PC-3 (cell line): Measurements from ENCODE around the gene ADAT1. TPM values are rescaled to one million over a fixed set of nuclear protein-coding genes. Genes with fewer than 3 reads are reported as not detected.
A peak's percentile ranks its signal among the peaks of the same experiment; 100 is the strongest.

Experiments used
- ATAC-seq: fragments of 200-7000 bp; cut with Tn5 transposase; 2 replicates; pipeline ENCODE4 v1.9.1; 2020; ENCODE audit warnings: mild to moderate bottlenecking, moderate library complexity
- BruUV-seq: library from RNA; stranded (reverse); fragments of 400-500 nt; replicated peaks from 2 replicates; lab custom pipeline; 2021; lab: Mats Ljungman, UMichigan
- CTCF ChIA-PET: fragments of 300-600 bp; sonication (Branson Sonifier 250); formaldehyde crosslinking; loops from one replicate; lab custom pipeline; 2022; ENCODE audit warnings: antibody characterized with exemption; lab: Charles Lee
- POLR2A ChIA-PET: fragments of 300-600 bp; sonication (Branson Sonifier 250); formaldehyde crosslinking; loops from one replicate; lab custom pipeline; 2022; ENCODE audit warnings: antibody characterized with exemption; ENCODE audit not compliant: unreplicated experiment; lab: Charles Lee
- DNase-seq: peaks from one replicate; pipeline ENCODE4 v3.0.0-alpha.2; 2015
- H2AFZ ChIP-seq: fragments of 300-600 bp; sonication (generic); 2 replicates; pipeline ENCODE4 v1.6.0; 2016; ENCODE audit warnings: antibody characterized with exemption, low read length
- H3F3A ChIP-seq: fragments of 300-600 bp; sonication (generic); one replicate; pipeline ENCODE4 v1.6.0; 2017; ENCODE audit warnings: antibody characterized with exemption, low read length, control low read depth, mild to moderate bottlenecking; ENCODE audit not compliant: unreplicated experiment
- H3K27ac ChIP-seq: fragments of 300-600 bp; sonication (generic); 2 replicates; pipeline ENCODE4 v1.5.1; 2016; ENCODE audit warnings: mild to moderate bottlenecking, low read length
- H3K27me3 ChIP-seq: fragments of 300-600 bp; sonication (generic); 2 replicates; pipeline ENCODE4 v1.6.1; 2016; ENCODE audit warnings: low read length, mixed read lengths
- H3K36me3 ChIP-seq: fragments of 300-600 bp; sonication (generic); 2 replicates; pipeline ENCODE4 v1.6.1; 2016; ENCODE audit warnings: low read depth, mixed run types, low read length, mixed read lengths
- H3K4me1 ChIP-seq: fragments of 300-600 bp; sonication (generic); 2 replicates; pipeline ENCODE4 v1.5.1; 2016; ENCODE audit warnings: low read length; ENCODE audit not compliant: insufficient read depth
- H3K4me2 ChIP-seq: fragments of 300-600 bp; sonication (generic); 2 replicates; pipeline ENCODE4 v1.6.0; 2016; ENCODE audit warnings: low read length
- H3K4me3 ChIP-seq: fragments of 300-600 bp; sonication (generic); 2 replicates; pipeline ENCODE4 v1.5.1; 2016; ENCODE audit warnings: mild to moderate bottlenecking, low read length, mixed read lengths
- H3K79me2 ChIP-seq: fragments of 300-600 bp; sonication (generic); 2 replicates; pipeline ENCODE4 v1.6.1; 2017; ENCODE audit warnings: low read length, mixed read lengths
- H3K9ac ChIP-seq: fragments of 300-600 bp; sonication (generic); 2 replicates; pipeline ENCODE4 v1.6.0; 2016; ENCODE audit warnings: mild to moderate bottlenecking, low read length
- H3K9me2 ChIP-seq: fragments of 300-600 bp; sonication (generic); replicated peaks from 2 replicates; pipeline ENCODE4 v1.6.1; 2016; ENCODE audit warnings: mixed run types, low read length, mixed read lengths
- H3K9me3 ChIP-seq: fragments of 300-600 bp; sonication (generic); 2 replicates; pipeline ENCODE4 v1.6.1; 2016; ENCODE audit warnings: low read length, mixed read lengths
- H4K20me1 ChIP-seq: fragments of 300-600 bp; sonication (generic); 2 replicates; pipeline ENCODE4 v1.6.1; 2016; ENCODE audit warnings: low read length, mixed read lengths
- EZH2 ChIP-seq: fragments of 300-600 bp; sonication (generic); IDR thresholded peaks from one replicate; pipeline ENCODE4 v1.6.1; 2017; ENCODE audit warnings: antibody characterized with exemption, mild to moderate bottlenecking, low read length; ENCODE audit not compliant: unreplicated experiment
- EZH2phosphoT487 ChIP-seq: fragments of 300-600 bp; sonication (generic); IDR thresholded peaks from 2 replicates; pipeline ENCODE4 v1.6.1; 2018; ENCODE audit warnings: mild to moderate bottlenecking, antibody characterized with exemption, low read length, borderline replicate concordance
- intact Hi-C: fragments of 100-400 bp; cut with micrococcal nuclease; formaldehyde crosslinking; loops from 2 replicates; pipeline ENCODE4 v1.9.0; 2023
- total RNA-seq: library from RNA; depleted of rRNA; stranded (reverse); fragments of >200 nt; gene quantifications from 2 replicates; pipeline ENCODE4 v1.2.3, GENCODE V29; 2014
- TF ChIP-seq, protein P1 (sequence below): fragments of 300-600 bp; sonication (generic); conservative IDR thresholded peaks from 2 replicates; pipeline ENCODE4 v1.5.1; 2017; ENCODE audit warnings: antibody characterized with exemption, low read depth, mild to moderate bottlenecking, low read length

ADAT1 gene
- total RNA-seq, 1 experiment from 2014 or later, result 42.8 TPM

DNA sequence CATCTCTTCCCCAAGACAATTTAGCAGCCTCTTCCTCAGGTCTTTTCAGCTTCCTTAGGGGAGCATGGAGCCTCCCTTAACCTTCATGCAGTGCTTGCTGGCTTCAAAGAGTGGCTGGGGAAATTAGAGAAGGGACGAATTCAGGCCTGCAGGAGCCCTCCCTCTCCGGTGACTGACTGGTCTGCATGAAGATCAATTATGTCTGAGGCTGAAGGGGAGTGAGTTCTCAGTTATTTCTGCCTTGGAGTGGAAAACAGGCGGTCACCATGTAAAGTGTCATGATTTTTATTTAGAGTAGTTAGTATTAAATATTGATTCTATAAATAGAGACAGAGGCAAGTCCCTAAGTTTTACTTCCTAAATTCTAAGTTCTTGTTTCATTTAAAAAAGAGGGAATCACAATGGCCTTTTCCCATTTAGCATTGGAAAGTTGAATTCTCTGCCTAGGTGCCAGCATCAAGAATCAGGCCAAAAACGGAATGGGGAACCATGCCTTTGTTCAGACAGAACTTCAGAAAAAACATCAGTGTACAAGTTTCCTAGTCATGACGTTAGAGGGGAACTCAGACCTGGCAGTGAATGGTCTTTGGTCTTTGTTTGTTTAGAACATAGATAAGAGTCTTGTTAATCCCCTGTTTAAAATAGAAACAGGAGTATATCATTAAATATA lies 52.5 kb downstream of the ADAT1 start:
- TF ChIP-seq EZH2 (no peak), EZH2phosphoT487 (no peak)
- TF ChIP-seq, protein P1, sequence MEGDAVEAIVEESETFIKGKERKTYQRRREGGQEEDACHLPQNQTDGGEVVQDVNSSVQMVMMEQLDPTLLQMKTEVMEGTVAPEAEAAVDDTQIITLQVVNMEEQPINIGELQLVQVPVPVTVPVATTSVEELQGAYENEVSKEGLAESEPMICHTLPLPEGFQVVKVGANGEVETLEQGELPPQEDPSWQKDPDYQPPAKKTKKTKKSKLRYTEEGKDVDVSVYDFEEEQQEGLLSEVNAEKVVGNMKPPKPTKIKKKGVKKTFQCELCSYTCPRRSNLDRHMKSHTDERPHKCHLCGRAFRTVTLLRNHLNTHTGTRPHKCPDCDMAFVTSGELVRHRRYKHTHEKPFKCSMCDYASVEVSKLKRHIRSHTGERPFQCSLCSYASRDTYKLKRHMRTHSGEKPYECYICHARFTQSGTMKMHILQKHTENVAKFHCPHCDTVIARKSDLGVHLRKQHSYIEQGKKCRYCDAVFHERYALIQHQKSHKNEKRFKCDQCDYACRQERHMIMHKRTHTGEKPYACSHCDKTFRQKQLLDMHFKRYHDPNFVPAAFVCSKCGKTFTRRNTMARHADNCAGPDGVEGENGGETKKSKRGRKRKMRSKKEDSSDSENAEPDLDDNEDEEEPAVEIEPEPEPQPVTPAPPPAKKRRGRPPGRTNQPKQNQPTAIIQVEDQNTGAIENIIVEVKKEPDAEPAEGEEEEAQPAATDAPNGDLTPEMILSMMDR, result no peak
- POLR2A ChIA-PET, result no interaction called here
- CTCF ChIA-PET, result no interaction called here
- Histone ChIP-seq H3K9me2 (no peaks in the 10 kb centered on the region), H3K27ac (no peak overlapping the region), H3K36me3 (peaks cover 7% of the 10 kb centered on the region), H2AFZ (no peak overlapping the region), H3K4me1 (no peaks in the 10 kb centered on the region), H3K9me3 (no peaks in the 10 kb centered on the region), H3F3A (no peaks in the 10 kb centered on the region), H3K27me3 (no peaks in the 10 kb centered on the region), H3K4me3 (no peak overlapping the region), H3K4me2 (no peak overlapping the region), H3K79me2 (peaks cover 20% of the 10 kb centered on the region), H3K9ac (no peak overlapping the region), H4K20me1 (no peaks in the 10 kb centered on the region)
- intact Hi-C loops, result no loop called here
- BruUV-seq, result no TSS peak
- DNase-seq (no peak), ATAC-seq (no peak)

DNA sequence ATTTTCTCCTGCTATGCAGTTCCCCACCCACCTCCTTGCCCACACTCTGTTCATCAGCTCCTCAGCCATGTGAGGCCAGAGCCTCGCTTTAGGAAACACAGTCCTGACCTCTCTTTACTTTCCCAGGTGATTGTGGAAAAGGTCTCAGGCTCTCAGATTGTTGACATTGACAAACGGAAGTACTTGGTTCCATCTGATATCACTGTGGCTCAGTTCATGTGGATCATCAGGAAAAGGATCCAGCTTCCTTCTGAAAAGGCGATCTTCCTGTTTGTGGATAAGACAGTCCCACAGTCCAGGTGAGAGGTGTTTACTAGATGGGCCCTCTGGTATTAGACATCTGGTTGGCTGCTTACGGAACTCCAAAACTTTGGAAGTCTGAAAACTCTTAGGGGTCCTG lies 55.2 kb downstream of the ADAT1 start:
- no peak overlapping the region for H3K9ac ChIP-seq
- ChIA-PET CTCF (no interaction called here), POLR2A (no interaction called here)
- no TSS peak for BruUV-seq
- no peak overlapping the region for H3K4me3 ChIP-seq
- H3K79me2 ChIP-seq, result peaks cover 20% of the 10 kb centered on the region
- no peaks in the 10 kb centered on the region for H3K9me3 ChIP-seq
- H3K4me1 ChIP-seq, result no peaks in the 10 kb centered on the region
- ATAC-seq (no peak), DNase-seq (no peak)
- H3F3A ChIP-seq, result no peaks in the 10 kb centered on the region
- intact Hi-C loops, result loop anchor here (5.0 kb wide), 1 partner anchor 96 kb away; no protein-coding TSS in a partner anchor
- no peaks in the 10 kb centered on the region for H3K27me3 ChIP-seq
- H3K9me2 ChIP-seq, result no peaks in the 10 kb centered on the region
- TF ChIP-seq EZH2phosphoT487 (no peak), EZH2 (no peak)
- TF ChIP-seq, protein P1, result no peak
- H3K36me3 ChIP-seq, result no peaks in the 10 kb centered on the region; the same call in 1 of the 2 replicates
- H2AFZ ChIP-seq, result no peak overlapping the region
- H3K4me2 ChIP-seq, result no peak overlapping the region
- H4K20me1 ChIP-seq, result no peaks in the 10 kb centered on the region
- H3K27ac ChIP-seq, result no peak overlapping the region

DNA sequence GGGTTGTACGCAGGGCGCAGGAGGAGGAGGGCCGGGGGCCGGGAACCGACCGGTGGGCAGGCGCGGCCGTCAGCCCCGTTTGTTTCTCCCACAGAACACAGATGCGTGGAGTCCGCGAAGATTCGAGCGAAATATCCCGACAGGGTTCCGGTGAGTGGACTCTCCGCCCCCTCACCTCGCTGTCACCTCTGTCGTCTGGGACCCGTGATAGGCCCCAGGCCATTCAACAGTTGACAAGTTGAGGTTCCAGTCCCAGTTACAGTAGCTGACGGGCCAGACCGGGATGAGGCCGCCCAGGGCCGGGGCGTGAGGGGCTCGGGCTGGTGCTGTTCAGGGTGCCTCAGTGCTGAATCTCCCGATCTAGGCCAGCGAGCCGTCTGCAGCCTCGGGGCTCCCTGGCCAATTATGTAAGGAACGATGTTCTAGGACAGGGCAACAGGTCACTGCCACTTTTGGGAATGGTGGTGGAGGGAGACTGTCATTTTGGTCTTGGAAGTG lies 56.3 kb downstream of the ADAT1 start:
- Histone ChIP-seq H3K9ac (peak overlapping the region; percentile 77), H3K9me2 (no peaks in the 10 kb centered on the region), H3K79me2 (peaks cover 20% of the 10 kb centered on the region), H3K9me3 (no peaks in the 10 kb centered on the region), H2AFZ (peak overlapping the region; percentile 92), H3K4me3 (peak overlapping the region; percentile 82), H3K4me1 (no peaks in the 10 kb centered on the region), H3K4me2 (peak overlapping the region; percentile 92), H3K27ac (no peak overlapping the region), H3K36me3 (no peaks in the 10 kb centered on the region; the same call in 1 of the 2 replicates), H3K27me3 (no peaks in the 10 kb centered on the region), H3F3A (no peaks in the 10 kb centered on the region), H4K20me1 (no peaks in the 10 kb centered on the region)
- DNase-seq (no peak), ATAC-seq (peak; percentile 10; the same call in 1 of the 2 replicates)
- TF ChIP-seq, protein P1, result no peak
- TF ChIP-seq EZH2 (no peak), EZH2phosphoT487 (no peak)
- CTCF ChIA-PET, result no interaction called here
- BruUV-seq, result no TSS peak
- intact Hi-C loops, result loop anchor here (5.0 kb wide), 1 partner anchor 95 kb away; no protein-coding TSS in a partner anchor
- POLR2A ChIA-PET, result no interaction called here
